CD4-positive, alpha-beta T cell (primary cell): ENCODE measurements around the gene ATP1B2. TPM values are rescaled to one million over a fixed set of nuclear protein-coding genes. Genes with fewer than 3 reads are reported as not detected.

ENCODE experiments used
- ATAC-seq: fragments of 200-7000 bp; cut with Tn5 transposase; one replicate; pipeline ENCODE4 v1.10.0; 2022; ENCODE audit warnings: mild to moderate bottlenecking; ENCODE audit not compliant: poor library complexity
- CTCF ChIA-PET: fragments of 350-600 bp; sonication (Branson Sonifier 250); formaldehyde crosslinking; loops from one replicate; lab custom pipeline; 2021; ENCODE audit warnings: antibody characterized with exemption, inconsistent platforms; lab: Charles Lee
- POLR2A ChIA-PET: fragments of 350-600 bp; sonication (Branson Sonifier 250); formaldehyde crosslinking; loops from one replicate; lab custom pipeline; 2021; ENCODE audit warnings: antibody characterized with exemption, inconsistent platforms; lab: Charles Lee
- DNase-seq, 14 experiments: peaks; one replicate each; pipeline ENCODE4 v3.0.0-alpha.2; 2013 to 2020; ENCODE audit warnings: mixed read lengths in 2 of 14
- H3K27ac ChIP-seq, 2 donors: one replicate each; pipeline versions ENCODE4 v1.5.1 to v1.7.0; 2013; ENCODE audit warnings: low read length in 2 of 2, low read depth in 1 of 2, mild to moderate bottlenecking in 1 of 2
- H3K27me3 ChIP-seq, 2 experiments: 1 replicate in 1 of 2; 2 replicates in 1 of 2; pipeline versions ENCODE4 v1.6.1 to v1.7.0; 2013; ENCODE audit warnings: low read length in 2 of 2, control low read depth in 1 of 2, mild to moderate bottlenecking in 1 of 2, moderate library complexity in 1 of 2; ENCODE audit not compliant: insufficient read depth in 2 of 2, control insufficient read depth in 1 of 2
- H3K36me3 ChIP-seq: one replicate; pipeline ENCODE4 v1.6.1; 2013; ENCODE audit warnings: low read length, control low read depth; ENCODE audit not compliant: insufficient read depth
- H3K4me1 ChIP-seq: one replicate; pipeline ENCODE4 v1.6.1; 2013; ENCODE audit warnings: low read length, control low read depth; ENCODE audit not compliant: insufficient read depth
- H3K4me3 ChIP-seq: one replicate; pipeline ENCODE4 v1.5.1; 2013; ENCODE audit warnings: mild to moderate bottlenecking, low read length, moderate library complexity
- H3K9me3 ChIP-seq, 2 experiments: 1 replicate in 1 of 2; 2 replicates in 1 of 2; pipeline versions ENCODE4 v1.6.1 to v1.7.0; 2013; ENCODE audit warnings: low read length in 2 of 2, mild to moderate bottlenecking in 2 of 2, control low read depth in 1 of 2, moderate library complexity in 1 of 2; ENCODE audit not compliant: control insufficient read depth in 1 of 2, insufficient read depth in 1 of 2
- H3K27ac Mint-ChIP-seq: one replicate; pipeline ENCODE4 v1.8.0; 2020; ENCODE audit warnings: mixed read lengths
- H3K27me3 Mint-ChIP-seq: one replicate; pipeline ENCODE4 v1.8.0; 2021; ENCODE audit warnings: mixed read lengths
- H3K36me3 Mint-ChIP-seq: one replicate; pipeline ENCODE4 v1.8.0; 2021; ENCODE audit warnings: low read depth, mixed read lengths
- H3K4me1 Mint-ChIP-seq: one replicate; pipeline ENCODE4 v1.8.0; 2021; ENCODE audit warnings: low read depth, mixed read lengths
- H3K4me3 Mint-ChIP-seq: one replicate; pipeline ENCODE4 v1.8.0; 2020; ENCODE audit warnings: mild to moderate bottlenecking, mixed read lengths
- H3K9me3 Mint-ChIP-seq: one replicate; pipeline ENCODE4 v1.8.0; 2020; ENCODE audit warnings: mixed read lengths
- CTCF ChIP-seq: fragments of 200-600 bp; IDR thresholded peaks from one replicate; pipeline ENCODE4 v1.8.0; 2022; ENCODE audit warnings: antibody characterized with exemption, mild to moderate bottlenecking
- intact Hi-C, 2 experiments: fragments of 100-400 bp; cut with DNase I in 1 of 2; cut with micrococcal nuclease in 1 of 2; formaldehyde crosslinking; loops; one replicate each; pipeline versions ENCODE4 v1.15.1 to v1.9.0; 2023 to 2025; cut with DNase I, micrococcal nuclease
- total RNA-seq, 174 experiments: library from RNA in 2 of 174; stranded (reverse) in 2 of 174; gene quantifications; one replicate each; pipeline ENCODE4 v1.2.3 and lab custom pipeline; 2021 to 2026

Gene ATP1B2
- total RNA-seq, 2 experiments from 2014 or later: 0.17 to 0.69 TPM

- H3K36me3 ChIP-seq: no peaks in the 10 kb centered on the region
- Mint-ChIP-seq H3K9me3 (no peaks in the 10 kb centered on the region), H3K27me3 (peaks cover 35% of the 10 kb centered on the region), H3K27ac (no peak overlapping the region), H3K4me3 (no peak overlapping the region), H3K4me1 (peaks cover 19% of the 10 kb centered on the region), H3K36me3 (no peaks in the 10 kb centered on the region)
- CTCF ChIA-PET: no interaction called here
- peaks cover 19% of the 10 kb centered on the region for H3K4me1 ChIP-seq
- POLR2A ChIA-PET: interaction anchor here (1.2 kb wide), 1 partner anchor 27 kb away, joined by 3 read pairs; the partner anchor contains the start of gene SAT2
- intact Hi-C loops: loop anchor here in 1 of 2 experiments (5.0 kb wide), 1 partner anchor 32 kb away; the partner anchor contains the start of genes TP53 and WRAP53
- H3K27ac ChIP-seq: no peak overlapping the region
- TF ChIP-seq CTCF: no peak
- peaks cover 20 to 28% of the 10 kb centered on the region in 2 experiments for H3K27me3 ChIP-seq
- H3K4me3 ChIP-seq: no peak overlapping the region
- DNase-seq (no peak), ATAC-seq (no peak)
- H3K9me3 ChIP-seq: peaks cover 0 to 8% of the 10 kb centered on the region in 2 experiments
Observed at GRCh38 chr17:7654832-7655540, 4.3 kb downstream of the ATP1B2 start.

- no peak for DNase-seq
- intact Hi-C loops: no loop called here
- no peaks in the 10 kb centered on the region for H3K36me3 Mint-ChIP-seq
- CTCF ChIA-PET: no interaction called here
- H3K4me3 Mint-ChIP-seq: no peak overlapping the region
- no peak overlapping the region for H3K27ac ChIP-seq
- no peak overlapping the region for H3K27ac Mint-ChIP-seq
- no peak for TF ChIP-seq CTCF
- peaks cover 14% of the 10 kb centered on the region for H3K4me1 ChIP-seq
- POLR2A ChIA-PET: interaction anchor here (1.2 kb wide), 1 partner anchor 28 kb away, joined by 3 read pairs; the partner anchor contains the start of gene SAT2
- no peaks in the 10 kb centered on the region for H3K9me3 Mint-ChIP-seq
- peaks cover 0 to 4% of the 10 kb centered on the region in 2 experiments for H3K9me3 ChIP-seq
- peaks cover 14% of the 10 kb centered on the region for H3K4me1 Mint-ChIP-seq
- H3K27me3 Mint-ChIP-seq: peaks cover 30% of the 10 kb centered on the region
- peaks cover 15 to 23% of the 10 kb centered on the region in 2 experiments for H3K27me3 ChIP-seq
- no peak overlapping the region for H3K4me3 ChIP-seq
- ATAC-seq: no peak
- H3K36me3 ChIP-seq: no peaks in the 10 kb centered on the region
Observed at GRCh38 chr17:7655541-7655840, 4.8 kb downstream of the ATP1B2 start.

GRCh38 chr17:7656958-7657609, 6.4 kb downstream of the ATP1B2 start:
- DNase-seq (no peak), ATAC-seq (no peak)
- intact Hi-C loops: no loop called here
- H3K27ac Mint-ChIP-seq: no peak overlapping the region
- no peaks in the 10 kb centered on the region for H3K9me3 Mint-ChIP-seq
- Histone ChIP-seq H3K9me3 (no peaks in the 10 kb centered on the region), H3K27me3 (peaks cover 6 to 9% of the 10 kb centered on the region in 2 experiments), H3K4me1 (no peaks in the 10 kb centered on the region), H3K36me3 (no peaks in the 10 kb centered on the region), H3K4me3 (no peak overlapping the region), H3K27ac (no peak overlapping the region)
- no peaks in the 10 kb centered on the region for H3K36me3 Mint-ChIP-seq
- peaks cover 7% of the 10 kb centered on the region for H3K4me1 Mint-ChIP-seq
- POLR2A ChIA-PET: interaction anchor here (1.3 to 1.6 kb wide), 2 partner anchors 15 to 29 kb away, joined by 3 to 6 read pairs; partner anchors contain the start of gene SAT2
- H3K27me3 Mint-ChIP-seq: peaks cover 20% of the 10 kb centered on the region
- no peak for TF ChIP-seq CTCF
- no peak overlapping the region for H3K4me3 Mint-ChIP-seq
- CTCF ChIA-PET: no interaction called here
